ENCODE data around the gene KHDRBS1. TPM values are rescaled to one million over a fixed set of nuclear protein-coding genes. Genes with fewer than 3 reads are reported as not detected.

KHDRBS1 gene, protein sequence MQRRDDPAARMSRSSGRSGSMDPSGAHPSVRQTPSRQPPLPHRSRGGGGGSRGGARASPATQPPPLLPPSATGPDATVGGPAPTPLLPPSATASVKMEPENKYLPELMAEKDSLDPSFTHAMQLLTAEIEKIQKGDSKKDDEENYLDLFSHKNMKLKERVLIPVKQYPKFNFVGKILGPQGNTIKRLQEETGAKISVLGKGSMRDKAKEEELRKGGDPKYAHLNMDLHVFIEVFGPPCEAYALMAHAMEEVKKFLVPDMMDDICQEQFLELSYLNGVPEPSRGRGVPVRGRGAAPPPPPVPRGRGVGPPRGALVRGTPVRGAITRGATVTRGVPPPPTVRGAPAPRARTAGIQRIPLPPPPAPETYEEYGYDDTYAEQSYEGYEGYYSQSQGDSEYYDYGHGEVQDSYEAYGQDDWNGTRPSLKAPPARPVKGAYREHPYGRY
- total RNA-seq, result 38.6 and 60.7 TPM in 2 replicates

GRCh38 chr1:32013386-32014198 is at the start of gene KHDRBS1:
Gene KHDRBS1 (plus strand): TSS chr1:32013868. CDS start chr1:32013996, 128 bp downstream.

GRCh38 chr1:32072622-32073298 is 59.1 kb downstream of the KHDRBS1 start, which contains the start of gene TMEM39B:
Gene TMEM39B (plus strand): TSS chr1:32072939. CDS start chr1:32073048, 109 bp downstream.

Other genes starting within 250 kb of the KHDRBS1 start
- 0.21 and 0.72 TPM in 2 replicates for gene ADGRB2, start 249.5 kb upstream of the KHDRBS1 start, total RNA-seq
- 1.5 and 15.2 TPM in 2 replicates for gene SPOCD1, start 197.8 kb upstream of the KHDRBS1 start, total RNA-seq
- 187 and 231 TPM in 2 replicates for gene PTP4A2, start 75.5 kb upstream of the KHDRBS1 start, total RNA-seq
- gene TMEM39B, start 59.1 kb downstream of the KHDRBS1 start, total RNA-seq, result 2.1 and 4.3 TPM in 2 replicates
- 34.5 and 40.1 TPM in 2 replicates for gene KPNA6, start 94.2 kb downstream of the KHDRBS1 start, total RNA-seq
- gene TXLNA, start 165.8 kb downstream of the KHDRBS1 start, total RNA-seq, result 38.4 and 41.7 TPM in 2 replicates
- gene CCDC28B, start 186.7 kb downstream of the KHDRBS1 start, total RNA-seq, result 3.4 and 8.7 TPM in 2 replicates
- gene IQCC, start 191.8 kb downstream of the KHDRBS1 start, total RNA-seq, result 1.9 and 2.3 TPM in 2 replicates
- gene DCDC2B, start 195.2 kb downstream of the KHDRBS1 start, total RNA-seq, result under 0.01 TPM in 1 of 2 replicates, not detected in the other
- 5.3 and 9.4 TPM in 2 replicates for gene TMEM234, start 208.5 kb downstream of the KHDRBS1 start, total RNA-seq
- 401 and 468 TPM in 2 replicates for gene EIF3I, start 208.5 kb downstream of the KHDRBS1 start, total RNA-seq
- not detected in 2 replicates for gene FAM167B, start 233.4 kb downstream of the KHDRBS1 start, total RNA-seq
- 0.24 TPM in 1 of 2 replicates, not detected in the other for gene LCK, start 237.4 kb downstream of the KHDRBS1 start, total RNA-seq